ACC112 (cell line): ENCODE measurements around the gene SLC10A4.

ENCODE experiments used
- H2AFZ ChIP-seq: fragments of 200-600 bp; sonication (generic); one replicate; pipeline ENCODE4 v1.6.0; 2017; ENCODE audit warnings: antibody characterized with exemption, low read length; ENCODE audit not compliant: unreplicated experiment
- H3K27ac ChIP-seq: fragments of 200-600 bp; sonication (generic); 2 replicates; pipeline ENCODE4 v1.5.1; 2014; ENCODE audit warnings: low read depth, mild to moderate bottlenecking, antibody characterized with exemption, low read length, moderate library complexity
- H3K27me3 ChIP-seq: fragments of 200-600 bp; sonication (generic); 2 replicates; pipeline ENCODE4 v1.6.1; 2014; ENCODE audit warnings: mild to moderate bottlenecking, antibody characterized with exemption, low read length, moderate library complexity, mixed read lengths; ENCODE audit not compliant: insufficient read depth
- H3K36me3 ChIP-seq: fragments of 200-600 bp; sonication (generic); 2 replicates; pipeline ENCODE4 v1.6.1; 2016; ENCODE audit warnings: mild to moderate bottlenecking, antibody characterized with exemption, low read length, moderate library complexity, mixed read lengths; ENCODE audit not compliant: insufficient read depth
- H3K4me1 ChIP-seq: fragments of 200-600 bp; sonication (generic); one replicate; pipeline ENCODE4 v1.6.1; 2016; ENCODE audit warnings: low read length, mixed read lengths; ENCODE audit not compliant: insufficient read depth, unreplicated experiment, control insufficient read depth
- H3K4me3 ChIP-seq: fragments of 200-600 bp; sonication (generic); 2 replicates; pipeline ENCODE4 v1.5.1; 2014; ENCODE audit warnings: mild to moderate bottlenecking, low read depth, low read length
- H3K79me2 ChIP-seq: fragments of 200-600 bp; sonication (generic); one replicate; pipeline ENCODE4 v1.6.0; 2016; ENCODE audit warnings: low read length; ENCODE audit not compliant: control insufficient read depth, unreplicated experiment, insufficient read depth

The SLC10A4 gene

GRCh38 chr4:48489683-48490011 lies 6.5 kb downstream of the SLC10A4 start:
- no peaks in the 10 kb centered on the region for H3K4me1 ChIP-seq
- H3K27ac ChIP-seq: no peak overlapping the region
- peak overlapping the region; percentile 56 for H3K4me3 ChIP-seq
- no peak overlapping the region for H2AFZ ChIP-seq
- H3K79me2 ChIP-seq: no peaks in the 10 kb centered on the region
- H3K27me3 ChIP-seq: peaks cover 85% of the 10 kb centered on the region
- H3K36me3 ChIP-seq: no peaks in the 10 kb centered on the region

- Histone ChIP-seq H3K27ac (no peak within 1 kb of the TSS), H3K4me3 (peak within 1 kb of the TSS; percentile 56), H3K27me3 (peaks cover 80% of the 10 kb centered on the region), H3K4me1 (no peaks in the 10 kb centered on the region), H3K36me3 (no peaks in the 10 kb centered on the region), H2AFZ (no peak within 1 kb of the TSS), H3K79me2 (no peaks in the 10 kb centered on the region)
These were observed 7.0 kb downstream of the SLC10A4 start, which contains the start of gene ZAR1 for GRCh38 chr4:48490012-48490679. TSS of gene ZAR1 (plus strand) at chr4:48490252. CDS start at chr4:48490292, 40 bp downstream.

DNA sequence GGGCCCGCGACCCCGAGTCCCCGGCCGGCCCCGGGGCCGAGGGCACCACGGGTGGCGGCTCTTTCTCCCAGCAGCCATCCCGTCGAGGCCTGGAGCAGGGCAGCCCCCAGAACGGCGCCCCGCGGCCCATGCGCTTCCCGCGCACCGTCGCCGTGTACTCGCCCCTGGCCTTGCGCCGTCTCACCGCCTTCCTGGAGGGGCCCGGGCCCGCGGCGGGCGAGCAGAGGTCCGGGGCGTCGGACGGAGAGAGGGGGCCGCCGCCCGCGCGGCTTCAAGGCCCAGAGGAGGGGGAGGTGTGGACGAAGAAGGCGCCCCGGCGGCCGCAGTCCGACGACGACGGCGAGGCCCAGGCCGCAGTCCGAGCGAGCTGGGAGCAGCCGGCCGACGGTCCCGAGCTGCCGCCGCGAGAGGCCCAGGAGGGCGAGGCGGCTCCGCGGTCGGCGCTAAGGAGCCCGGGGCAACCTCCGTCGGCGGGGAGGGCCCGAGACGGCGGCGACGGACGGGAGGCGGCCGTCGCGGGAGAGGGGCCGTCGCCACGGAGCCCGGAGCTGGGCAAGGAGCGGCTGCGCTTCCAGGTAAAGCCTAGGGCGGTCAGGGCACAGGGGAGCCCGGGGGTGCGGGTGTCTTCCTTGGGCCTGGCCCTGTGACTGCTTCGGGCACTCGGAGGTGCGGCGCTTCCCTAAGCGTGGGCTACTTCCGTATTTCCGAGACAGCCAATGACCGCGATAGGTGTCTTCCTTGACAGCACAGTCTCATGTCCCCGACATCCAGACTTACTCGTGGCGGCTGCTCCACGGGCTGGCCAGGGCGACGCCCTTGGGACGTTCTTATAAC lies 7.8 kb downstream of the SLC10A4 start:
- no peaks in the 10 kb centered on the region for H3K36me3 ChIP-seq
- H3K4me1 ChIP-seq: no peaks in the 10 kb centered on the region
- H3K27me3 ChIP-seq: peaks cover 73% of the 10 kb centered on the region
- H3K79me2 ChIP-seq: no peaks in the 10 kb centered on the region
- H3K4me3 ChIP-seq: no peak overlapping the region
- H3K27ac ChIP-seq: no peak overlapping the region
- no peak overlapping the region for H2AFZ ChIP-seq

- Histone ChIP-seq H3K27me3 (peaks cover 66% of the 10 kb centered on the region), H3K4me1 (no peaks in the 10 kb centered on the region), H3K79me2 (no peaks in the 10 kb centered on the region), H3K27ac (no peak overlapping the region), H3K4me3 (no peak overlapping the region), H2AFZ (no peak overlapping the region), H3K36me3 (no peaks in the 10 kb centered on the region)
These were observed 8.5 kb downstream of the SLC10A4 start for GRCh38 chr4:48491514-48492176.

DNA sequence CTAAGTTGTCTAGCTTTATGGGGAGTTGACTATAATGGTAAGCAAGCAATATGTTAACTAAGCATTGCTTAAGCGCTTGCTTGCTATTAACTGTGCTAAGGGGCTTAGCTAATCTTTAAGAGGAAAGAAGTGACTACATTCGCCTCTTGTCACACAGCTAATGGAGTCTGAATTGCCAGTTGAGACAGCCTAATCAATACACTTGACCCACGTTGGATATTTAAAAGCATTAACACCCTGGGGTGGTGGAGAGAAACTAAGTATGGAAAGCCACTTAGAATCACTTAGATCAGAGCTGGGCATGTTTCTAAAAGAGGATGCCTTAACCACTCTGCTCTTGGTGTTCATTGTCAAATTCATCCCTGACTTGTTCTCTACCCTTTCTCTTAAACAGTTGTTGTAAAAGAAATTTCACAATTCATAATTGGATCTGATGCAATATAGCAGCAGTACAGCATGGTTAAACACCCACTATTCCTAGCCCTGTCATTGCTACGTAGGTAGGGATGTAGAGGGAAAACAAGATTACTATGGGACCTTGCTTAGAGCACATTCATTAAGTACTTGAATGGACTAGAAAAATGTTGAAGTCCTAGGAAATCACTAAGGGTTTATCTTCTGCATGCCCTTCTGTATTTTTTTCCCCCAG lies 10.4 kb downstream of the SLC10A4 start:
- no peaks in the 10 kb centered on the region for H3K4me1 ChIP-seq
- no peaks in the 10 kb centered on the region for H3K79me2 ChIP-seq
- H3K4me3 ChIP-seq: no peak overlapping the region
- H2AFZ ChIP-seq: no peak overlapping the region
- H3K36me3 ChIP-seq: no peaks in the 10 kb centered on the region
- H3K27me3 ChIP-seq: peaks cover 49% of the 10 kb centered on the region
- no peak overlapping the region for H3K27ac ChIP-seq

GRCh38 chr4:48495941-48496340 lies 12.8 kb downstream of the SLC10A4 start:
- Histone ChIP-seq H3K36me3 (peaks cover 8% of the 10 kb centered on the region), H3K27ac (no peak overlapping the region), H3K79me2 (no peaks in the 10 kb centered on the region), H3K4me3 (no peak overlapping the region), H3K27me3 (peaks cover 26% of the 10 kb centered on the region), H3K4me1 (no peaks in the 10 kb centered on the region), H2AFZ (no peak overlapping the region)

- Histone ChIP-seq H3K27ac (no peak overlapping the region), H3K27me3 (no peaks in the 10 kb centered on the region), H3K4me3 (no peak overlapping the region), H3K4me1 (no peaks in the 10 kb centered on the region), H3K79me2 (no peaks in the 10 kb centered on the region), H3K36me3 (peaks cover 8% of the 10 kb centered on the region), H2AFZ (no peak overlapping the region)
These were observed 15.8 kb downstream of the SLC10A4 start for GRCh38 chr4:48498895-48499294.

DNA sequence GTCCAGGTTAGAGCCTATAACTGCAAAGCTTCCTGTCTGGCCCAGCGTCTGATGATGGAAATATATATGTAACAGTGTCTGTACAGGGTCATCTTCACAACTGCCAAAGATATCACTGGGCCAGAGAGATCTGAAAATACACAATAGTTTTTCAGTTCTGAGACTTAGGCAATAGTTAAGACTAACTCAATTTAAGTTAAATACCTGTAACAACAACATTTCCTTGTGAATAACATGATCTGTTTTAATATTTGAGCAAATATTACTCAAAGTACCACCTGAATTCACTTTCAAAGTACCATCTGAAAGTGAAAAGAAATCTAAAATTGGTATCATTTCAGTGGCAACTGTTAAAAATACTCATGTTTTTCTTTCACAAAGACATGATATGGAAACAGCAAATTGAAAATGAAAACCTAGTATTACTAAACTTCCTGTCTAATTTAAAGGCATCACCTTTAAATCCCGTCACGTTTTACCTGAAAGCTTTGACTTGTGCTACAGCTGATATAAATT lies 16.5 kb downstream of the SLC10A4 start:
- Histone ChIP-seq H3K27ac (no peak overlapping the region), H3K4me3 (no peak overlapping the region), H3K27me3 (no peaks in the 10 kb centered on the region), H3K36me3 (peaks cover 8% of the 10 kb centered on the region), H3K79me2 (no peaks in the 10 kb centered on the region), H2AFZ (no peak overlapping the region), H3K4me1 (no peaks in the 10 kb centered on the region)

- Histone ChIP-seq H3K36me3 (peaks cover 18% of the 10 kb centered on the region), H3K79me2 (no peaks in the 10 kb centered on the region), H3K27me3 (no peaks in the 10 kb centered on the region), H3K4me1 (no peaks in the 10 kb centered on the region), H3K27ac (no peak overlapping the region), H2AFZ (no peak overlapping the region), H3K4me3 (no peak overlapping the region)
These were observed 20.3 kb downstream of the SLC10A4 start for GRCh38 chr4:48503233-48504025.

- no peaks in the 10 kb centered on the region for H3K4me1 ChIP-seq
- H3K27me3 ChIP-seq: no peaks in the 10 kb centered on the region
- H3K36me3 ChIP-seq: peaks cover 23% of the 10 kb centered on the region
- H3K4me3 ChIP-seq: no peak overlapping the region
- no peak overlapping the region for H3K27ac ChIP-seq
- H2AFZ ChIP-seq: no peak overlapping the region
- H3K79me2 ChIP-seq: no peaks in the 10 kb centered on the region
These were observed 20.8 kb downstream of the SLC10A4 start for GRCh38 chr4:48504026-48504330.
